IPS-18a (cell line): Measurements from ENCODE around the gene PTPN4.
"Not testable (repeated sequence)": the region's sequence is repeated elsewhere in the genome, so short reads cannot be mapped to it uniquely, and the experiment has no call there.

Experiments
- H3K27ac ChIP-seq: one replicate; pipeline ENCODE4 v1.5.1; 2013; ENCODE audit warnings: low read length
- H3K27me3 ChIP-seq: one replicate; pipeline ENCODE4 v1.6.1; 2013; ENCODE audit warnings: mild to moderate bottlenecking, low read length; ENCODE audit not compliant: control insufficient read depth, insufficient read depth
- H3K36me3 ChIP-seq: one replicate; pipeline ENCODE4 v1.6.1; 2013; ENCODE audit warnings: low read depth, low read length; ENCODE audit not compliant: control insufficient read depth
- H3K4me1 ChIP-seq: one replicate; pipeline ENCODE4 v1.6.1; 2013; ENCODE audit warnings: low read depth, low read length; ENCODE audit not compliant: control insufficient read depth
- H3K4me3 ChIP-seq: one replicate; pipeline ENCODE4 v1.5.1; 2013; ENCODE audit warnings: low read length
- H3K9ac ChIP-seq: one replicate; pipeline ENCODE4 v1.6.1; 2013; ENCODE audit warnings: mild to moderate bottlenecking, low read length, moderate library complexity
- H3K9me3 ChIP-seq: one replicate; pipeline ENCODE4 v1.6.1; 2013; ENCODE audit warnings: low read depth, low read length; ENCODE audit not compliant: control insufficient read depth

Gene PTPN4

GRCh38 chr2:120013597-120014223 is 254.0 kb downstream of the PTPN4 start:
- Histone ChIP-seq H3K4me3 (peak overlapping the region; percentile 94), H3K27me3 (peaks cover 25% of the 10 kb centered on the region), H3K4me1 (peaks cover 21% of the 10 kb centered on the region), H3K27ac (peak overlapping the region; percentile 77), H3K36me3 (no peaks in the 10 kb centered on the region), H3K9ac (peak overlapping the region; percentile 83), H3K9me3 (no peaks in the 10 kb centered on the region)

GRCh38 chr2:120014226-120014980 is 254.7 kb downstream of the PTPN4 start:
- Histone ChIP-seq H3K27me3 (peaks cover 25% of the 10 kb centered on the region), H3K4me1 (peaks cover 21% of the 10 kb centered on the region), H3K27ac (no peak overlapping the region), H3K4me3 (peak overlapping the region; percentile 94), H3K9ac (peak overlapping the region; percentile 83), H3K9me3 (no peaks in the 10 kb centered on the region), H3K36me3 (no peaks in the 10 kb centered on the region)

- Histone ChIP-seq H3K4me1 (peaks cover 21% of the 10 kb centered on the region), H3K36me3 (no peaks in the 10 kb centered on the region), H3K9ac (no peak overlapping the region), H3K27me3 (peaks cover 14% of the 10 kb centered on the region), H3K9me3 (no peaks in the 10 kb centered on the region), H3K27ac (peak overlapping the region; percentile 2), H3K4me3 (no peak overlapping the region)
These were observed 257.1 kb downstream of the PTPN4 start for GRCh38 chr2:120016800-120017199.

DNA sequence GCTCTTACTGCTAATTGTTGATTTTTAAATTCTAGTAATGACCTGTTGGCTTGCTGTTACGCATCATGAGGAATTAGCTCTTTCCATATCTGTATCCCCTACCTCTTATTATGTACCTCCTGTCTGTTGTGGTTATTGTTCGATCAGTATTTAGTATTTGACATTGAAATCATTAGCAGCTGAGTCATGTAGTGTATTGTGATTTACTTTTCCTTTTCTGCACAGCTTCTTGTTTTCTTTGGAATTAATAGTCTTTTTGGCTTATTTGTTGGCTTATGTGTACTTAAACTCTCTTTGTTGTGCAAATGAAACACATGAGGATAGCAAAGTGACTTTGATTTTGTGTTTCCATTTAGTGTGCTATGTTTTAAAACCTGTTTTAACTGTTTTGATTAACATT is 257.5 kb downstream of the PTPN4 start:
- Histone ChIP-seq H3K9me3 (no peaks in the 10 kb centered on the region), H3K9ac (no peak overlapping the region), H3K27ac (peak overlapping the region; percentile 2), H3K27me3 (peaks cover 10% of the 10 kb centered on the region), H3K36me3 (no peaks in the 10 kb centered on the region), H3K4me3 (no peak overlapping the region), H3K4me1 (peaks cover 21% of the 10 kb centered on the region)

DNA sequence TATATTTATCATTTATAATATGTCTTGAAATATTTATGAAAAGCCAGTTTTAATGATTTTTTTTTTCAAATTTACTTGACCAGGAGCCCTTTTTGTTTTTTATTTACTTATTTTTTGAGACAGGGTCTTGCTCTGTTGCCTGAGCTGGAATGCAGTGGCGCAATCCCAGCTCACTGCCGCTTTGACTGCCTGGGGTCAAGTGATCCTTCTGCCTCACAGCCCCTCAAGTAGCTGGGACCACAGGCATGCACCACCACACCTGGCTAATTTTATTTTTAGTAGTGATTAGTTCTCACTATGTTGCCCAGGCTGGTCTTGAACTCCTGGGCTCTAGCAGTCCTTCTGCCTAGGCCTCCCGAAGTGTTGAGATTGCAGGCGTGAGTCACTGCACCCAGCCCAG is 258.8 kb downstream of the PTPN4 start:
- peaks cover 9% of the 10 kb centered on the region for H3K27me3 ChIP-seq
- H3K4me3 ChIP-seq = no peak overlapping the region
- no peak overlapping the region for H3K27ac ChIP-seq
- H3K36me3 ChIP-seq = no peaks in the 10 kb centered on the region
- H3K9me3 ChIP-seq = no peaks in the 10 kb centered on the region
- H3K4me1 ChIP-seq = peaks cover 21% of the 10 kb centered on the region
- no peak overlapping the region for H3K9ac ChIP-seq

- peaks cover 10% of the 10 kb centered on the region for H3K4me1 ChIP-seq
- no peak overlapping the region for H3K4me3 ChIP-seq
- no peaks in the 10 kb centered on the region for H3K36me3 ChIP-seq
- H3K27me3 ChIP-seq = no peaks in the 10 kb centered on the region
- no peaks in the 10 kb centered on the region for H3K9me3 ChIP-seq
- H3K9ac ChIP-seq = no peak overlapping the region
- H3K27ac ChIP-seq = no peak overlapping the region
These were observed 260.8 kb downstream of the PTPN4 start for GRCh38 chr2:120020554-120020953.

DNA sequence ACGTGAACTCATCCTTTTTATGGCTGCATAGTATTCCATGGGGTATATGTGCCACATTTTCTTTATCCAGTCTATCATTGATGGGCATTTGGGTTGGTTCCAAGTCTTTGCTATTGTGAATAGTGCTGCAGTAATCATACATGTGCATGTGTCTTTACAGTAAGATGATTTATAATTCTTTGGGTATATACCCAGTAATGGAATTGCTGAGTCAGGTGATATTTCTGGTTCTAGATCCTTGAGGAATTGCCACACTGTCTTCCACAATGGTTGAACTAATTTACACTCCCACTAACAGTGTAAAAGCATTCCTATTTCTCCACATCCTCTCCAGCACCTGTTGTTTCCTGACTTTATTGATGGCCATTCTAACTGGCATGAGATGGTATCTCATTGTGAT is 262.8 kb downstream of the PTPN4 start:
- H3K9ac ChIP-seq, H3K27me3 ChIP-seq, H3K9me3 ChIP-seq, H3K4me3 ChIP-seq, H3K36me3 ChIP-seq, H3K4me1 ChIP-seq, H3K27ac ChIP-seq: not testable (repeated sequence)

- H3K9me3 ChIP-seq = no peaks in the 10 kb centered on the region
- no peak overlapping the region for H3K4me3 ChIP-seq
- no peak overlapping the region for H3K27ac ChIP-seq
- H3K36me3 ChIP-seq = peaks cover 4% of the 10 kb centered on the region
- no peaks in the 10 kb centered on the region for H3K4me1 ChIP-seq
- H3K9ac ChIP-seq = no peak overlapping the region
- H3K27me3 ChIP-seq = no peaks in the 10 kb centered on the region
These were observed 267.2 kb downstream of the PTPN4 start for GRCh38 chr2:120026890-120027289.

DNA sequence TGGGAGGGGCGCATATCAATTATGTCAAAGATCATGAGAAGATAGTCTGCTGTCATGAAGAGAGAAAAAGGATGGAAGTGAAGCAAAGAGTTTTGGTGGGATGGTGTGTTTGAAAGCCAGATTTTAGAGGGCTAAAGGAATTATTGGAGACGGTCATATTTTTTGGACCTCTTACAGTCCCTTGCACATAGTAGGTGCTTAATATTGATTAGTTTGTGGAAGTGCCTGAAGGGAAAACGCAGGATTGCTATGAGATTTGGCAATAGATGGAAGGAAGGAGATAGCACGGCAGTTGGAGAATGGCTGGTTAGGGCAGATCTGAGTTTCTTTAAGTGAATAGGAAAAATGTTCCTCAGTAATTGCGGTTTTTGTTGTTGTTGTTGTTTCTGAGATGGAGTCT is 269.1 kb downstream of the PTPN4 start:
- Histone ChIP-seq H3K27me3 (no peaks in the 10 kb centered on the region), H3K9ac (no peak overlapping the region), H3K36me3 (peaks cover 4% of the 10 kb centered on the region), H3K4me1 (no peaks in the 10 kb centered on the region), H3K27ac (no peak overlapping the region), H3K9me3 (no peaks in the 10 kb centered on the region), H3K4me3 (no peak overlapping the region)

DNA sequence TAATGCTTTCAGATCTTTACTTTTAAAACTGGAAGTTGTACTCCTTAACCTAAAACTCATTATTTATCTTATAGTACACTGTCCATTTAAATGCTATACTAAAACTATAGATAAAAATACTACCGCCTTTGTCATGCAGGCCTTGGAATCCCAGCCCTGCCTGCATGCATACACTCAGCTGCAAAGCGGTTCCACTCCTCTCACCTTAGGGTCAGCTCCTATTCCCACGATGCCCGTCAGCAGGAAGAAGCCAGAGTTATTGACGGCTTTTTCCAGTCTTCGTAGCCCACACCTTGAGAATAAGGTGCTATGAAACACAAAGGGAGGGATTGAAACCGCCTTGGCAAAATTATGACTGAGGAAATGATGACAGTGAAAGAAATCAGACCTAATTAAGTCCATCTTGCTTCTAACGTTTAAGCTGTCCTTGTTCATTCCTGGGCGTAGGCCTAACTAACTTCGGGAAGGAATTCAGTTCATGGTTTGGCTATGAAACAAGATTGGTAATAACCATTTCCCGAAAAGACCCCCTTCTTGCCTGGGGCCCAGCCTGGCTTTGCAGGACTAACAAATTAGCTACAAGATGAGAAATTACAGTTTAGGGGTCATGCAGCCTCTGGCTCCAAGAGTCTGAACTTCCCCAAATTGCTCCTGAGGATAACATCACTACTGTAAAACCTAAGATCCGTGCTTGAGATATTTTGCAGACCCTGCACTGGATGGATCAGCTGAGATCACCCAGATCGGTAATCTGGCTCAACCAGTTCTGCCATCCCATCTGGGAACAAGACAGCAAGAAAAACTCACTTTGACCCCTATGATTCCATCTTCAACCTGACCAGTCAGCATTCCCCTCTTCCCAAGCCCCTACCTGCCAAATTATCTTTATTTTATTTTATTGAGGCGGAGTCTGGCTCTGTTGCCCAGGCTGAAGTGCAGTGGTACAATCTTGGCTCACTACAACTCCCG is 270.2 kb downstream of the PTPN4 start:
- no peak overlapping the region for H3K27ac ChIP-seq
- H3K9me3 ChIP-seq = no peaks in the 10 kb centered on the region
- no peak overlapping the region for H3K9ac ChIP-seq
- H3K27me3 ChIP-seq = no peaks in the 10 kb centered on the region
- no peaks in the 10 kb centered on the region for H3K4me1 ChIP-seq
- H3K4me3 ChIP-seq = no peak overlapping the region
- peaks cover 4% of the 10 kb centered on the region for H3K36me3 ChIP-seq

DNA sequence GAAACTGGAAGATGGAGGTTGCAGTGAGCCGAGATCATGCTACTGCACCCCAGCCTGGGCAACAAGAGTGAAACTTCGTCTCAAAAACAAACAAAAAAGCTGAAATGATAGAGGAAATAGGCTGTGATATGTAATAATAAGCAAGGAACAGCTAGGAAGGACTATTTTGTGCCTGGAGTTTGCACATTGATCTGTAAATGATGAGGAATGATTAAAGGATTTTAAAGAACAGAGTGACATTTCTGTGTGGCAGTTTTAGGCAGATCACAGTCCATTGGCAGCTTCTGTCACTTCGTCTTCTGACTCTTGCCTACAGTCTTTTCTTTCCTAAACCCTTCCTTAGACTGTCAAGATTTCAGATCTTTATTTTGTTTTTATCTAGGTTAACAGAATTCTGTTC is 272.6 kb downstream of the PTPN4 start:
- H3K4me3 ChIP-seq = no peak overlapping the region
- no peak overlapping the region for H3K27ac ChIP-seq
- no peaks in the 10 kb centered on the region for H3K36me3 ChIP-seq
- no peak overlapping the region for H3K9ac ChIP-seq
- H3K4me1 ChIP-seq = no peaks in the 10 kb centered on the region
- H3K27me3 ChIP-seq = no peaks in the 10 kb centered on the region
- H3K9me3 ChIP-seq = no peaks in the 10 kb centered on the region
